ENCODE data around the gene ABCA4.
A peak's percentile ranks its signal among the peaks of the same experiment; 100 is the strongest.

ABCA4 gene

GRCh38 chr1:94025383-94026340, 95.3 kb downstream of the ABCA4 start:
- DNase-seq, result peak; percentile 78

- no peak for DNase-seq
These were observed 96.7 kb downstream of the ABCA4 start for GRCh38 chr1:94024104-94024792.

- peak; percentile 89 for DNase-seq
These were observed 98.3 kb downstream of the ABCA4 start for GRCh38 chr1:94022471-94023189.

GRCh38 chr1:94020764-94021579, 100.0 kb downstream of the ABCA4 start:
- DNase-seq, result peak; percentile 92

- DNase-seq, result no peak
These were observed 101.6 kb downstream of the ABCA4 start for GRCh38 chr1:94019327-94019726.

GRCh38 chr1:94017155-94017829, 103.7 kb downstream of the ABCA4 start:
- no peak for DNase-seq

GRCh38 chr1:94015489-94015817, 105.5 kb downstream of the ABCA4 start:
- DNase-seq, result no peak

- DNase-seq, result peak; percentile 63
These were observed 106.1 kb downstream of the ABCA4 start for GRCh38 chr1:94014635-94015488.

- DNase-seq, result no peak
These were observed 106.9 kb downstream of the ABCA4 start for GRCh38 chr1:94014087-94014486.

GRCh38 chr1:94013367-94013878, 107.5 kb downstream of the ABCA4 start:
- DNase-seq, result no peak

GRCh38 chr1:94012708-94013366, 108.1 kb downstream of the ABCA4 start:
- no peak for DNase-seq

GRCh38 chr1:94011709-94012595, 109.0 kb downstream of the ABCA4 start:
- DNase-seq, result peak; percentile 43

- no peak for DNase-seq
These were observed 109.8 kb downstream of the ABCA4 start for GRCh38 chr1:94011129-94011528.

- no peak for DNase-seq
These were observed 111.6 kb downstream of the ABCA4 start for GRCh38 chr1:94009304-94009703.

GRCh38 chr1:94006604-94007003, 114.3 kb downstream of the ABCA4 start:
- DNase-seq, result no peak

GRCh38 chr1:94004924-94005323, 116.0 kb downstream of the ABCA4 start:
- DNase-seq, result no peak

- DNase-seq, result no peak
These were observed 118.7 kb downstream of the ABCA4 start for GRCh38 chr1:94002046-94002787.

- no peak for DNase-seq
These were observed 119.4 kb downstream of the ABCA4 start for GRCh38 chr1:94001397-94002045.

Measured in fibroblast of skin of scalp (primary cell).